PFSK-1 (cell line): Measurements from ENCODE around the gene CHMP4A.

Experiments
- POLR2AphosphoS5 ChIP-seq: IDR thresholded peaks from 2 replicates; pipeline ENCODE4 v1.6.1; 2012; ENCODE audit warnings: low read depth, mild to moderate bottlenecking, control low read depth, low read length, moderate library complexity
- TAF1 ChIP-seq: IDR thresholded peaks from 2 replicates; pipeline ENCODE4 v1.6.1; 2012; ENCODE audit warnings: low read length, control low read depth, borderline replicate concordance; ENCODE audit not compliant: insufficient read depth

- TF ChIP-seq TAF1 (no peak), POLR2AphosphoS5 (no peak)
Measured at GRCh38 chr14:24260780-24261157, 47.5 kb upstream of the CHMP4A start.
